Type B pancreatic cell (in vitro differentiated cells): ENCODE data around the gene TUBA1A. TPM values are rescaled to one million over a fixed set of nuclear protein-coding genes. Genes with fewer than 3 reads are reported as not detected.
"Not testable (repeated sequence)": the region's sequence is repeated elsewhere in the genome, so short reads cannot be mapped to it uniquely, and the experiment has no call there.

Experiments
- DNase-seq: peaks from one replicate; pipeline ENCODE4 v3.0.0; 2021; ENCODE audit warnings: mixed read lengths; ENCODE audit not compliant: unreplicated experiment; ENCODE audit errors: extremely low spot score
- H3K27ac Mint-ChIP-seq: 2 replicates; pipeline ENCODE4 v1.8.0; 2021; ENCODE audit warnings: mild to moderate bottlenecking, mixed read lengths
- H3K27me3 Mint-ChIP-seq: 2 replicates; pipeline ENCODE4 v1.8.0; 2021; ENCODE audit warnings: mixed read lengths
- H3K36me3 Mint-ChIP-seq: 2 replicates; pipeline ENCODE4 v1.8.0; 2021; ENCODE audit warnings: mixed read lengths
- H3K4me1 Mint-ChIP-seq: one replicate; pipeline ENCODE4 v1.8.0; 2021; ENCODE audit warnings: mixed read lengths; ENCODE audit not compliant: unreplicated experiment
- H3K4me3 Mint-ChIP-seq: 2 replicates; pipeline ENCODE4 v1.8.0; 2021; ENCODE audit warnings: mild to moderate bottlenecking, mixed read lengths
- H3K9me3 Mint-ChIP-seq: 2 replicates; pipeline ENCODE4 v1.8.0; 2021; ENCODE audit warnings: mixed read lengths
- total RNA-seq: library from RNA; stranded (reverse); gene quantifications from 2 replicates; pipeline ENCODE4 v1.2.1, GENCODE V29; 2021; ENCODE audit warnings: low replicate concordance
- TF ChIP-seq, protein P1 (sequence below): fragments of 200-600 bp; sonication (generic); conservative IDR thresholded peaks from 2 replicates; pipeline ENCODE4 v1.5.0; 2021; ENCODE audit warnings: antibody characterized with exemption, mild to moderate bottlenecking

The TUBA1A gene
- total RNA-seq, 1 donor from 2014 or later: 489 TPM

DNA sequence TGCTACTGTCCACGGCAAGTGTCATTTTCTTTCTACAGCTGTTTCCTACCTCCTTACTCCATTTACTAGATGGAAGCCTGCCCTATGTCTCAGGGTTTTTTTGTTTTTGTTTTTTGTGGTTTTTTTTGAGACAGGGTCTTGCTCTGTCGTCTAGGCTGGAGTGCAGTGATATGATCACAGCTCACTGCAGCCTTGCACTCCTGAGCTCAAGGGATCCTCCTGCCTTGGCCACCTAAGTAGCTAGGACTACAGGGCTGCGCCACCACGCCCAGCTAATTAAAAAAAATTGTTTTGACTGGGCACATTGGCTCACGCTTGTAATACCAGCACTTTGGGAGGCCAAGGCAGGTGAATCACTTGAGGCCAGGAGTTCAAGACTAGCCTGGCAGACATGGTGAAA lies 14.7 kb downstream of the TUBA1A start:
- Mint-ChIP-seq H3K36me3 (no peaks in the 10 kb centered on the region), H3K4me3 (no peak overlapping the region), H3K27me3 (no peaks in the 10 kb centered on the region), H3K4me1 (no peaks in the 10 kb centered on the region), H3K9me3 (no peaks in the 10 kb centered on the region), H3K27ac (no peak overlapping the region)
- DNase-seq: no peak
- TF ChIP-seq, protein P1, sequence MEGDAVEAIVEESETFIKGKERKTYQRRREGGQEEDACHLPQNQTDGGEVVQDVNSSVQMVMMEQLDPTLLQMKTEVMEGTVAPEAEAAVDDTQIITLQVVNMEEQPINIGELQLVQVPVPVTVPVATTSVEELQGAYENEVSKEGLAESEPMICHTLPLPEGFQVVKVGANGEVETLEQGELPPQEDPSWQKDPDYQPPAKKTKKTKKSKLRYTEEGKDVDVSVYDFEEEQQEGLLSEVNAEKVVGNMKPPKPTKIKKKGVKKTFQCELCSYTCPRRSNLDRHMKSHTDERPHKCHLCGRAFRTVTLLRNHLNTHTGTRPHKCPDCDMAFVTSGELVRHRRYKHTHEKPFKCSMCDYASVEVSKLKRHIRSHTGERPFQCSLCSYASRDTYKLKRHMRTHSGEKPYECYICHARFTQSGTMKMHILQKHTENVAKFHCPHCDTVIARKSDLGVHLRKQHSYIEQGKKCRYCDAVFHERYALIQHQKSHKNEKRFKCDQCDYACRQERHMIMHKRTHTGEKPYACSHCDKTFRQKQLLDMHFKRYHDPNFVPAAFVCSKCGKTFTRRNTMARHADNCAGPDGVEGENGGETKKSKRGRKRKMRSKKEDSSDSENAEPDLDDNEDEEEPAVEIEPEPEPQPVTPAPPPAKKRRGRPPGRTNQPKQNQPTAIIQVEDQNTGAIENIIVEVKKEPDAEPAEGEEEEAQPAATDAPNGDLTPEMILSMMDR: no peak

DNA sequence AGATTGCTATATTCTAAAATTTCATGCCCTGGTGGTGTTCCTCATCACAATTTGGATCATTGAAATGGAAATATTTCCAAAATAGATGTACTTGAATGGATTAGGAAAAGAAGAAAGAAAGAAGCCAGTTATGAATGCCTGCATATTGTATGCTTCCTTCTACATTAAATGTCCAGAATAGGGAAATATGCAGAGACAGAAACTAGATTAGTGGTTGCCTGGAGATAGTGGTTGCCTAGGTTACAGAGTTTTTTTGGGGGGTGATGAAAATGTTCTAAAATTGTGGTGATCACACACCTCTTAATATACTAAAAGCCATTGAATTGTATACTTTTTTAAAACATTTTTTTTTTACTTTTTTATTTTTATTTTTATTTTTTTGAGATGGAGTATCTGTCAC lies 18.0 kb downstream of the TUBA1A start:
- TF ChIP-seq, protein P1: no peak
- H3K36me3 Mint-ChIP-seq: no peaks in the 10 kb centered on the region
- no peak overlapping the region for H3K4me3 Mint-ChIP-seq
- DNase-seq: no peak
- no peaks in the 10 kb centered on the region for H3K4me1 Mint-ChIP-seq
- no peak overlapping the region for H3K27ac Mint-ChIP-seq
- H3K9me3 Mint-ChIP-seq: no peaks in the 10 kb centered on the region
- H3K27me3 Mint-ChIP-seq: no peaks in the 10 kb centered on the region

DNA sequence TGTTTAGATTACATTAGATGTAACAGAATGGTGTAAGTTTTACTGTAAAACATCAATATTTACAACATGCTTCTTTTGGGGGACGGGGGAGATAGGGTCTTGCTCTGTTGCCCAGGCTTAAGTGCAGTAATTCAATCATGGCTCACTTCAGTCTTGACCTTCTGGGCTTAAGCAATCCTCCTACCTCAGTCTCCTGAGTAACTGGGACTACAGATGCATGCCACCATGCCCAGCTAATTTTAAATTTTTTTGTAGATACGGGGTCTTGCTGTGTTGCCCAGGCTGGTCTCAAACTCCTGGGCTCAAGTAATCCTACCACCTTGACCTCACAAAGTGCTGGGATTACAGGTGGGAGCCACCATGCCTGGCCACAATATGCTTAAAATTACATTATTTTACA lies 23.8 kb downstream of the TUBA1A start:
- H3K27ac Mint-ChIP-seq: no peak overlapping the region
- TF ChIP-seq, protein P1: no peak
- H3K27me3 Mint-ChIP-seq: no peaks in the 10 kb centered on the region
- H3K9me3 Mint-ChIP-seq: no peaks in the 10 kb centered on the region
- DNase-seq: no peak
- H3K4me3 Mint-ChIP-seq: no peak overlapping the region
- no peaks in the 10 kb centered on the region for H3K4me1 Mint-ChIP-seq
- H3K36me3 Mint-ChIP-seq: no peaks in the 10 kb centered on the region

DNA sequence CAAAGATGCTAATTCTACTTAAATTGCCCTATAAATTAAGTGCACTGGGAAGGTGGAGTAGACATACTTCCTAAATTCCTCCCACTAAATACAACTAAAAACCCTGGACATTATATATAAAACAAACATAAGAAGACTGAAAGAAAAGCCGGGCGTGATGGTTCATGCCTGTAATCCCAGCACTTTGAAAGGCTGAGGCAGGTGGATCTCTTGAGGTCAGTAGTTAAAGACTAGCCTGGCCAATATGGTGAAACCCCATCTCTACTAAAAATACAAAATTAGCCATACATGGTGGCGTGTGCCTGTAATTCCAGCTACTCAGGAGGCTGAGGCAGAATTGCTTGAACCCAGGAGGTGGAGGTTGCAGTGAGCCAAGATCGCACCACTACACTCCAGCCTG lies 27.0 kb downstream of the TUBA1A start:
- not testable (repeated sequence) for H3K4me1 Mint-ChIP-seq, H3K27ac Mint-ChIP-seq, H3K9me3 Mint-ChIP-seq, H3K4me3 Mint-ChIP-seq, H3K27me3 Mint-ChIP-seq, DNase-seq, H3K36me3 Mint-ChIP-seq

DNA sequence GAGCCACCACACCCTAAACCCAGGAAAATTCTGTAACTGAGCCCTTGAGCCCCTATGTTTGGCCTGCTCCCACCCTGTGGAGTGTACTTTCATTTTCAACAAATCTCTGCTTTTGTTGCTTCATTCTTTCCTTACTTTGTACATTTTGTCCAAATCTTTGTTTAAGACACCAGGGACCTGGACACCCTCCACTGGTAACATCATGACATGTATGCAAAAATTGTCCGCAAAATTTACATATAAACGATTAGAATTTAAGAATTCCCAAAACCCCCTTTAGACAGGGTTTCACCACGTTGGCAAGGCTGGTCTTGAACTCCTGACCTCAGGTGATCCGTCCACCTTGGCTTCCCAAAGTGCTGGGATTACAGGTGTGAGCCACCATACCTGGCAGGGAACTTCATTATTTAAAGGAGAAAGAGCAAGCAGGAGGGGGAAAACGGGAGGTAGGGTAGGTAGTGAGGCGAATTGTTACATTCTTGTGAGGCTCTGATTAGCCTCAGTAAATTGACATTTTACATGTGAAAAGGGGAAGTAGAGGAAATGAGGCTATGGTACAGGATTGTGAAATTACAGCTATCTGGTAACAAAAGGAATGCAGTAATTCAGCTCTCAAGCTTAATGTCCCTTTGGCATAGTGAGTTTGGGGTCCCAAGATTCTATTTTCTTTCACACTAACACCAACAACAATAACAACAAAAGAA lies 27.6 kb downstream of the TUBA1A start:
- TF ChIP-seq, protein P1: no peak
- DNase-seq: no peak
- H3K36me3 Mint-ChIP-seq: no peaks in the 10 kb centered on the region
- no peaks in the 10 kb centered on the region for H3K9me3 Mint-ChIP-seq
- no peak overlapping the region for H3K27ac Mint-ChIP-seq
- no peak overlapping the region for H3K4me3 Mint-ChIP-seq
- H3K27me3 Mint-ChIP-seq: no peaks in the 10 kb centered on the region
- H3K4me1 Mint-ChIP-seq: no peaks in the 10 kb centered on the region

DNA sequence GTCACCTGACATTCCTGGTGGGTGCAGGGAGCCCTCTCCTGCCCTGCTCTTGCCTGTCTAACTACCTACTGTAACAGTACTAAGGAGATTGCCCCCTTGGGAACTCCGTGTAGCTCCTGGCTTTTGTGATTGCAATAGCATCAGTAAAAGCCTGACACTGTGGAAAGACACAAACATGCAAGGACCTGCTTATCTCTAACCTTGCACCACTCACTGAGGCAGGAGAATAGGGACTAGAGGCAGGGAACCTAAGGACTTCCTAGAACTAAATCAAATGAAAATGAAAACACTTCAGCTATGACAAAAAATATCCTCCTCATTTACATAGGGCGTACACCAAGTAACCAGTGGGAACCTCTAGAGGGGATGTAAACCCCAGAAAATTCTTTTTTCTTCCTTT lies 28.5 kb downstream of the TUBA1A start:
- H3K27me3 Mint-ChIP-seq: no peaks in the 10 kb centered on the region
- no peaks in the 10 kb centered on the region for H3K9me3 Mint-ChIP-seq
- no peak overlapping the region for H3K27ac Mint-ChIP-seq
- TF ChIP-seq, protein P1: no peak
- no peaks in the 10 kb centered on the region for H3K4me1 Mint-ChIP-seq
- H3K36me3 Mint-ChIP-seq: no peaks in the 10 kb centered on the region
- H3K4me3 Mint-ChIP-seq: no peak overlapping the region
- DNase-seq: no peak
